GM19395 (cell line): ENCODE results near the gene NF1.

Experiments used
- ATAC-seq: cut with Tn5 transposase; IDR thresholded peaks from one replicate; pipeline ENCODE4 v1.9.1; 2021; ENCODE audit warnings: mild to moderate bottlenecking, moderate library complexity; ENCODE audit not compliant: unreplicated experiment

Gene NF1

DNA sequence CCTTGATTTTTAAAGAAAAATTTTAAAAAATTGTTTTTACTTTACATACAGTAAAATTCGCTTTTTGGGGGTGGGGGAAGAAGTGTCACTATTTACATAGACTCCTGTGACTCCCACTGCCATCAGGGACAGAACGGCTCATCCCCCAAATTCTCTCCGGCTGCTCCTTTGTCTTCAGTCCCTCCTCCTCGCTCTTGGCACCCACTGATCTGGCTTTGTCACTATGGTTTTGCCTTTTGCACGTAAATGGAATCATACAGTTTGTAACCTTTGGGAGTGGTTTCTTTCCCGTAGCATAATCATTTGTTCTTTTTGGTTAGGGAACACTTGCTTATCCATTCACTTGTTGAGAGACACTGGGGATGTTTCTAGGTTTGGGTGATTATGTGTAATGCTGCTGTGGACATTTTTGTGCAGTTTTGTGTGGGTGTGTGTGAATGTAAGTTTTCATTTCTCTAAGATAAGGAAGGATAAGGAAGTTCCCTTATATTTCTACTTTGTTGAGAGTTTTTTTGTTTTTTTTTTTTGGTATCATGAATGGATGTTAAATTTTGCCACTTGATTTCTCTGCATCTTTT, 324.1 kb downstream of the NF1 start:
- no peak for ATAC-seq

DNA sequence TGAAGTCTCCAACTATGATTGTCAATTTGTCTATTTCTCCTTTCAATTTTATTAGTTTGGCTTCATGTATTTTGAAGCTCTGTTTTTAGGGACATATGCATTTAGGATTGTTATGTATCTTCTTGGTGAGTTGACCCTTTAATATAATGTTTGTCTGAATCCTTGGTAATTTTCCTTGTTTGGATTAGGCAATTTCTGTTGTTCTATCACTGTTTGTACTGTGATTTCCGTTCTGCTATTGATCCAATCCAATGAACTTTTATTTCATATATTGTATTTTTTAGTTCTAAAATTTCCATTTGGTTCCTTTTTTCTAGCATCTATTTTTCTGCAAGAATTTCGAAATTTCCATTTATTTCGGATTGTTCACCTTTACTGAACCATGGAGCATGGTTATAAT, 327.7 kb downstream of the NF1 start:
- ATAC-seq: no peak

DNA sequence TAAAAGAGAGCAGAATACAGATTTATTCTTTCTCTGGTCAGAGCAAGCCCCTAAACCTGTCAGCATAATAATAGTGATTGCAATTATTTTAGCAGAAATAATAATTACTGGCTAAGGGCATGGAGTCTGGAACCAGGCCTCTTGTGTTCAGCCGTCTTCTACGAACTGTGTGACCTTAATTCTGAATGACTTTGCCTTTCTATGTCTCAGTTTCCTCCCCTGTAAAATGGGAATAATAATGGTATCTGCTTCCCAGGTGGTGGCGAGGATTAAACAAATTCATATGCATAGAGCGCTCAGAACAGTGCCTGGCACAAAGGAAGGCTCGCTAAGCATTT, 330.1 kb downstream of the NF1 start:
- ATAC-seq: no peak

DNA sequence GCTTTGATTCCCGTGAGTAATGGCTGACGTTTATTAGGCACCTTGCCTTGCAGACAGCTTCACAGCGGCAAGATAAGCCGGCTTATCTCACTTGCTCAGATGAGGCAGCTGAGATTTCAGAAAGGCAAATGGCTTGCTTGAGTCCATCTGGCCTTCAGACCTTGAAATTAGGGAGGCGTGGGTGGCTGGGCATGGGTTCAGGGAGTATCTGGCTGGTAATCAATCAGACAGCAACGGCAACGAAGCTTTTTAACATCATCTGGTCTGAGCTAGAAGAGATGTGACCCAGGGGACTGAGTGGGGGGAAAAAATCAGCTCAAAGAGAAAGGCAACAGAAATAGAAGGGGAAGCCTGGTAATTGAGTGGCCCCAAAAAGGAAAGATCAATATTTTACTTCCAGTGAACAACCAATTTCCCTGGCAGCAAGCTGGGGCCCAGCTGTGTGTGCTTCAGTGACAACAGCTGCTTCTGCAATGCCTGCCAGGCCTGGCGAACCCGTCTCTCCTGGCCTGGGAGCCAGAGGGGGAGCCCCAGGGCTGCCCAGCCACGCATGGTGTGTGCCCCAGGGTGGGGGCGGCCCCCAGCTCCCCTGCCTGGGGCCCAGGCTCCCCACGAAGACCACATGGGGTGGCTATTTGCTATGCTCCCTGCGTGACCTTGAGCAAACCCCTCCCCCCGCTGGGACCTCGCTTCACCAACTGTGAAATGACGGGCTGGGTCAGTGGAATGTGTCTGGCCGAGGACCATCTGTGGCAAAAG, 330.7 kb downstream of the NF1 start:
- no peak for ATAC-seq
